IMR-90 (cell line): Measurements from ENCODE around the gene CARF. TPM values are rescaled to one million over a fixed set of nuclear protein-coding genes. Genes with fewer than 3 reads are reported as not detected.

ENCODE experiments used
- ATAC-seq: fragments of 200-7000 bp; cut with Tn5 transposase; 2 replicates; pipeline ENCODE4 v1.9.1; 2020; ENCODE audit warnings: low read depth, mild to moderate bottlenecking, moderate library complexity
- BruUV-seq: library from RNA; stranded (reverse); fragments of 400-500 nt; replicated peaks from 2 replicates; lab custom pipeline; 2021; lab: Mats Ljungman, UMichigan
- CTCF ChIA-PET: fragments of 300-600 bp; formaldehyde crosslinking; extraction: SDS; loops from one replicate; lab custom pipeline; 2021; ENCODE audit warnings: antibody characterized with exemption; lab: Yijun Ruan, JAX
- POLR2A ChIA-PET: fragments of 300-600 bp; sonication (Branson Sonifier 250); formaldehyde crosslinking; loops from one replicate; lab custom pipeline; 2022; ENCODE audit warnings: antibody characterized with exemption; ENCODE audit not compliant: unreplicated experiment; lab: Charles Lee
- DNase-seq: peaks from one replicate; pipeline ENCODE4 v3.0.0; 2013
- H2AFZ ChIP-seq: replicated peaks from 2 replicates; pipeline ENCODE3; 2013; ENCODE audit warnings: low read length, mild to moderate bottlenecking; ENCODE audit not compliant: poor library complexity
- H2AK5ac ChIP-seq: 2 replicates; pipeline ENCODE4 v1.6.1; 2013; ENCODE audit warnings: low read depth, low read length, inconsistent platforms
- H2AK9ac ChIP-seq: replicated peaks from 2 replicates; pipeline ENCODE3; 2013; ENCODE audit warnings: mild to moderate bottlenecking, low read depth, low read length, moderate library complexity; ENCODE audit not compliant: poor library complexity
- H2BK120ac ChIP-seq: 2 replicates; pipeline ENCODE4 v1.6.1; 2013; ENCODE audit warnings: low read depth, low read length, inconsistent platforms
- H2BK15ac ChIP-seq: 3 replicates; pipeline ENCODE4 v1.6.1; 2013; ENCODE audit warnings: low read depth, low read length, inconsistent platforms
- H2BK20ac ChIP-seq: 2 replicates; pipeline ENCODE4 v1.6.1; 2013; ENCODE audit warnings: low read depth, mild to moderate bottlenecking, inconsistent platforms, low read length, moderate library complexity
- H2BK5ac ChIP-seq: 2 replicates; pipeline ENCODE4 v1.6.1; 2013; ENCODE audit warnings: mild to moderate bottlenecking, low read depth, low read length, inconsistent platforms; ENCODE audit not compliant: poor library complexity, severe bottlenecking
- H3K14ac ChIP-seq: replicated peaks from 2 replicates; pipeline ENCODE4 v1.6.1; 2013; ENCODE audit warnings: low read depth, low read length, inconsistent platforms
- H3K18ac ChIP-seq: 2 replicates; pipeline ENCODE4 v1.6.1; 2013; ENCODE audit warnings: low read depth, low read length, control low read depth
- H3K23ac ChIP-seq: 2 replicates; pipeline ENCODE4 v1.6.1; 2013; ENCODE audit warnings: low read depth, low read length, inconsistent platforms
- H3K27ac ChIP-seq: 2 replicates; pipeline ENCODE4 v1.5.1; 2013; ENCODE audit warnings: mild to moderate bottlenecking, control low read depth, low read length; ENCODE audit not compliant: insufficient read depth
- H3K27me3 ChIP-seq: 2 replicates; pipeline ENCODE4 v1.6.1; 2013; ENCODE audit warnings: low read length; ENCODE audit not compliant: control insufficient read depth, insufficient read depth
- H3K36me3 ChIP-seq: 2 replicates; pipeline ENCODE4 v1.6.1; 2013; ENCODE audit warnings: low read length, mixed read lengths; ENCODE audit not compliant: control insufficient read depth, insufficient read depth
- H3K4ac ChIP-seq: 2 replicates; pipeline ENCODE4 v1.6.1; 2013; ENCODE audit warnings: low read depth, low read length, inconsistent platforms
- H3K4me1 ChIP-seq: 2 replicates; pipeline ENCODE4 v1.6.1; 2013; ENCODE audit warnings: low read length, mixed read lengths; ENCODE audit not compliant: control insufficient read depth, insufficient read depth
- H3K4me2 ChIP-seq: 2 replicates; pipeline ENCODE4 v1.6.1; 2013; ENCODE audit warnings: low read depth, mild to moderate bottlenecking, control low read depth, low read length, moderate library complexity
- H3K4me3 ChIP-seq: 2 replicates; pipeline ENCODE4 v1.5.1; 2013; ENCODE audit warnings: low read depth, mild to moderate bottlenecking, control low read depth, low read length, moderate library complexity; ENCODE audit not compliant: insufficient read depth
- H3K56ac ChIP-seq: 2 replicates; pipeline ENCODE4 v1.6.1; 2013; ENCODE audit warnings: low read length, inconsistent platforms; ENCODE audit not compliant: insufficient read depth; ENCODE audit errors: extremely low read depth
- H3K79me1 ChIP-seq, 2 experiments: 2 replicates each; pipeline ENCODE4 v1.6.1; 2013; ENCODE audit warnings: low read length in 2 of 2, inconsistent platforms in 1 of 2, low read depth in 1 of 2
- H3K9ac ChIP-seq: 2 replicates; pipeline ENCODE4 v1.6.1; 2013; ENCODE audit warnings: low read depth, low read length, control low read depth
- H3K9me1 ChIP-seq: 2 replicates; pipeline ENCODE4 v1.6.1; 2013; ENCODE audit warnings: low read length, inconsistent platforms; ENCODE audit not compliant: insufficient read depth
- H3K9me3 ChIP-seq: 2 replicates; pipeline ENCODE4 v1.6.1; 2013; ENCODE audit warnings: low read length; ENCODE audit not compliant: control insufficient read depth, insufficient read depth
- H4K20me1 ChIP-seq: 2 replicates; pipeline ENCODE4 v1.6.1; 2013; ENCODE audit warnings: low read length, inconsistent platforms; ENCODE audit not compliant: insufficient read depth
- H4K5ac ChIP-seq: 2 replicates; pipeline ENCODE4 v1.6.1; 2013; ENCODE audit warnings: mild to moderate bottlenecking, low read depth, low read length, control low read depth
- H4K8ac ChIP-seq, 2 experiments: 2 replicates each; pipeline ENCODE4 v1.6.1; 2013; ENCODE audit warnings: low read depth in 2 of 2, low read length in 2 of 2, control low read depth in 1 of 2, inconsistent platforms in 1 of 2
- H4K91ac ChIP-seq: 2 replicates; pipeline ENCODE4 v1.6.1; 2013; ENCODE audit warnings: low read depth, low read length, inconsistent platforms; ENCODE audit not compliant: insufficient read depth
- BHLHE40 ChIP-seq: fragments of 150-350 bp; IDR thresholded peaks from 2 replicates; pipeline ENCODE4 v1.6.1; 2016; ENCODE audit warnings: mild to moderate bottlenecking, low read depth, low read length
- CEBPB ChIP-seq: IDR thresholded peaks from 2 replicates; pipeline ENCODE4 v1.6.1; 2012; ENCODE audit warnings: low read depth, low read length, improper control_type of control experiment
- CHD1 ChIP-seq: IDR thresholded peaks from 2 replicates; pipeline ENCODE4 v1.6.1; 2012; ENCODE audit warnings: low read depth, low read length, improper control_type of control experiment
- FOS ChIP-seq: fragments of 150-350 bp; IDR thresholded peaks from 2 replicates; pipeline ENCODE4 v1.6.1; 2016; ENCODE audit warnings: low read depth, low read length
- MAFK ChIP-seq: IDR thresholded peaks from 2 replicates; pipeline ENCODE4 v1.6.1; 2012; ENCODE audit warnings: low read depth, low read length, improper control_type of control experiment
- MAZ ChIP-seq: IDR thresholded peaks from 2 replicates; pipeline ENCODE4 v1.6.1; 2012; ENCODE audit warnings: low read depth, mild to moderate bottlenecking, low read length, improper control_type of control experiment, moderate library complexity, borderline replicate concordance
- MXI1 ChIP-seq: IDR thresholded peaks from 2 replicates; pipeline ENCODE4 v1.6.1; 2012; ENCODE audit warnings: low read depth, mild to moderate bottlenecking, low read length, moderate library complexity, borderline replicate concordance
- NFE2L2 ChIP-seq: fragments of 150-350 bp; IDR thresholded peaks from 2 replicates; pipeline ENCODE4 v1.6.1; 2016; ENCODE audit warnings: low read depth, mild to moderate bottlenecking, low read length
- POLR2A ChIP-seq: IDR thresholded peaks from 2 replicates; pipeline ENCODE4 v1.6.1; 2012; ENCODE audit warnings: mild to moderate bottlenecking, low read depth, low read length
- RAD21 ChIP-seq: IDR thresholded peaks from 2 replicates; pipeline ENCODE4 v1.6.1; 2012; ENCODE audit warnings: low read length, improper control_type of control experiment
- RCOR1 ChIP-seq: IDR thresholded peaks from 2 replicates; pipeline ENCODE4 v1.6.1; 2012; ENCODE audit warnings: mild to moderate bottlenecking, low read length, improper control_type of control experiment; ENCODE audit not compliant: insufficient replicate concordance
- RFX5 ChIP-seq: IDR thresholded peaks from 2 replicates; pipeline ENCODE4 v1.8.0; 2012; ENCODE audit warnings: low read depth, mild to moderate bottlenecking, low read length, moderate library complexity
- SMC3 ChIP-seq: fragments of 150-350 bp; IDR thresholded peaks from 2 replicates; pipeline ENCODE4 v1.6.1; 2016; ENCODE audit warnings: low read depth, mild to moderate bottlenecking, antibody characterized with exemption, low read length, moderate library complexity
- WGBS, 2 experiments: methylation state at CpG; one replicate each; pipeline versions ENCODE4 v1.1.5 to v1.1.7; 2013; ENCODE audit warnings: missing lambda C conversion rate in 2 of 2; ENCODE audit not compliant: insufficient read length in 1 of 2; ENCODE audit errors: extremely low coverage in 2 of 2; 5-methylcytosine and 5-hydroxymethylcytosine counted together
- dilution Hi-C: fragments of 300-500 bp; cut with HindIII; formaldehyde crosslinking; loops from one replicate; pipeline ENCODE4 v1.14.3; 2018; ENCODE audit warnings: low sequenced_read_pairs; ENCODE audit not compliant: unreplicated experiment
- in situ Hi-C: fragments of 300-500 bp; cut with MboI; formaldehyde crosslinking; loops from 3 replicates; pipeline ENCODE4 v1.14.3; 2019; ENCODE audit warnings: low sequenced_read_pairs, inconsistent platforms, mixed read lengths
- intact Hi-C: fragments of 100-400 bp; cut with micrococcal nuclease; formaldehyde crosslinking; loops from 2 replicates; pipeline ENCODE4 v1.10.0; 2022
- polyA plus RNA-seq, 3 experiments: library from polyadenylated mRNA; depleted of rRNA; stranded (reverse); fragments of >200 nt; gene quantifications; 2 replicates each; pipeline ENCODE4 v1.2.3, GENCODE V29; 2012; ENCODE audit warnings: low replicate concordance in 1 of 3
- total RNA-seq: library from RNA; depleted of rRNA; stranded (reverse); fragments of >200 nt; gene quantifications from 2 replicates; pipeline ENCODE4 v1.2.3, GENCODE V29; 2012
- TF ChIP-seq, protein P1 (sequence below): fragments of 150-350 bp; IDR thresholded peaks from 2 replicates; pipeline ENCODE4 v1.6.1; 2017; ENCODE audit warnings: mild to moderate bottlenecking, antibody characterized with exemption, low read length, low read depth
- TF ChIP-seq, protein P2 (sequence below): fragments of 150-350 bp; IDR thresholded peaks from 2 replicates; pipeline ENCODE4 v1.6.1; 2016; ENCODE audit warnings: low read depth, mild to moderate bottlenecking, low read length, moderate library complexity, borderline replicate concordance
- TF ChIP-seq, protein P3 (sequence below): conservative IDR thresholded peaks from 2 replicates; pipeline ENCODE4 v1.5.1; 2012; ENCODE audit warnings: mild to moderate bottlenecking, low read depth, low read length, improper control_type of control experiment

CARF gene
- total and polyA plus RNA-seq, 2 of the 4 experiments (the other 2 are of a cell fraction): 2.4 to 5.6 TPM

DNA sequence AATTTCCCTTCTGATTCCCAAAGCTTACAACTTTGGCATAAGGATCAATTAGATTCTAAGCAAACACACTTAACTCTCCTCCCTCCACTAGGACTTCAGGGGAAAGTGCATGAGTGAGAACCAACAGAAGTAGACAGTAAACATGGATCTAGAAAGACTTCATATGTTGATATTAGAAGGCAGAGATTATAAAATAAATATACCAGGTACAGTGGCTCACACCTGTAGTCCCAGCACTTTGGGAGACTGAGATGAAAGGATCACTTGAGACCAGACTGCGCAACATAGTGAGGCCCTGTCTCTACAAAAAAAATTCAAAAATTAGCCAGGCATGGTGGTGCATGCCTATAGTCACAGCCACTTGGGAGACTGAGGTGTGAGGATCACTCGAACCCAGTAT, 118.5 kb downstream of the CARF start:
- Histone ChIP-seq H3K4me1 (no peaks in the 10 kb centered on the region), H4K20me1 (peaks cover 4% of the 10 kb centered on the region), H3K4ac (no peak overlapping the region), H2BK20ac (no peak overlapping the region), H3K18ac (no peak overlapping the region), H3K56ac (no peak overlapping the region), H4K91ac (no peak overlapping the region), H4K5ac (no peak overlapping the region), H3K9me1 (no peaks in the 10 kb centered on the region; the same call in 1 of the 2 replicates), H3K79me1 (peaks cover 11 to 53% of the 10 kb centered on the region in 2 experiments; a peak in 3 of 4 replicates), H2AK9ac (no peak overlapping the region), H3K9me3 (no peaks in the 10 kb centered on the region), H4K8ac (no peak overlapping the region), H3K23ac (no peak overlapping the region), H2AFZ (no peak overlapping the region), H3K27me3 (no peaks in the 10 kb centered on the region), H3K4me3 (no peak overlapping the region), H2BK5ac (no peak overlapping the region), H2AK5ac (no peak overlapping the region), H3K36me3 (peaks cover 2% of the 10 kb centered on the region; the same call in 1 of the 2 replicates), H3K9ac (no peak overlapping the region), H2BK120ac (no peak overlapping the region), H2BK15ac (no peak overlapping the region), H3K14ac (no peak overlapping the region), H3K4me2 (no peak overlapping the region), H3K27ac (no peak overlapping the region)
- no peak for ATAC-seq
- CTCF ChIA-PET: no interaction called here
- no TSS peak for BruUV-seq
- in situ Hi-C loops (no loop called here), dilution Hi-C loops (no loop called here), intact Hi-C loops (loop anchor here (10.0 kb wide), 1 partner anchor 456 kb away; no protein-coding TSS in a partner anchor)
- TF ChIP-seq RAD21: no peak
- TF ChIP-seq, protein P1, sequence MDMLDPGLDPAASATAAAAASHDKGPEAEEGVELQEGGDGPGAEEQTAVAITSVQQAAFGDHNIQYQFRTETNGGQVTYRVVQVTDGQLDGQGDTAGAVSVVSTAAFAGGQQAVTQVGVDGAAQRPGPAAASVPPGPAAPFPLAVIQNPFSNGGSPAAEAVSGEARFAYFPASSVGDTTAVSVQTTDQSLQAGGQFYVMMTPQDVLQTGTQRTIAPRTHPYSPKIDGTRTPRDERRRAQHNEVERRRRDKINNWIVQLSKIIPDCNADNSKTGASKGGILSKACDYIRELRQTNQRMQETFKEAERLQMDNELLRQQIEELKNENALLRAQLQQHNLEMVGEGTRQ: no peak
- TF ChIP-seq POLR2A: no peak
- no peak for TF ChIP-seq MAZ
- no peak for TF ChIP-seq NFE2L2
- no peak for TF ChIP-seq RCOR1
- TF ChIP-seq MXI1: no peak
- TF ChIP-seq FOS: no peak
- no peak for TF ChIP-seq BHLHE40
- no peak for TF ChIP-seq CEBPB
- TF ChIP-seq, protein P2, sequence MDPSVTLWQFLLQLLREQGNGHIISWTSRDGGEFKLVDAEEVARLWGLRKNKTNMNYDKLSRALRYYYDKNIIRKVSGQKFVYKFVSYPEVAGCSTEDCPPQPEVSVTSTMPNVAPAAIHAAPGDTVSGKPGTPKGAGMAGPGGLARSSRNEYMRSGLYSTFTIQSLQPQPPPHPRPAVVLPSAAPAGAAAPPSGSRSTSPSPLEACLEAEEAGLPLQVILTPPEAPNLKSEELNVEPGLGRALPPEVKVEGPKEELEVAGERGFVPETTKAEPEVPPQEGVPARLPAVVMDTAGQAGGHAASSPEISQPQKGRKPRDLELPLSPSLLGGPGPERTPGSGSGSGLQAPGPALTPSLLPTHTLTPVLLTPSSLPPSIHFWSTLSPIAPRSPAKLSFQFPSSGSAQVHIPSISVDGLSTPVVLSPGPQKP: no peak
- TF ChIP-seq RFX5: no peak
- no peak for TF ChIP-seq MAFK
- TF ChIP-seq CHD1: no peak
- TF ChIP-seq, protein P3, sequence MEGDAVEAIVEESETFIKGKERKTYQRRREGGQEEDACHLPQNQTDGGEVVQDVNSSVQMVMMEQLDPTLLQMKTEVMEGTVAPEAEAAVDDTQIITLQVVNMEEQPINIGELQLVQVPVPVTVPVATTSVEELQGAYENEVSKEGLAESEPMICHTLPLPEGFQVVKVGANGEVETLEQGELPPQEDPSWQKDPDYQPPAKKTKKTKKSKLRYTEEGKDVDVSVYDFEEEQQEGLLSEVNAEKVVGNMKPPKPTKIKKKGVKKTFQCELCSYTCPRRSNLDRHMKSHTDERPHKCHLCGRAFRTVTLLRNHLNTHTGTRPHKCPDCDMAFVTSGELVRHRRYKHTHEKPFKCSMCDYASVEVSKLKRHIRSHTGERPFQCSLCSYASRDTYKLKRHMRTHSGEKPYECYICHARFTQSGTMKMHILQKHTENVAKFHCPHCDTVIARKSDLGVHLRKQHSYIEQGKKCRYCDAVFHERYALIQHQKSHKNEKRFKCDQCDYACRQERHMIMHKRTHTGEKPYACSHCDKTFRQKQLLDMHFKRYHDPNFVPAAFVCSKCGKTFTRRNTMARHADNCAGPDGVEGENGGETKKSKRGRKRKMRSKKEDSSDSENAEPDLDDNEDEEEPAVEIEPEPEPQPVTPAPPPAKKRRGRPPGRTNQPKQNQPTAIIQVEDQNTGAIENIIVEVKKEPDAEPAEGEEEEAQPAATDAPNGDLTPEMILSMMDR: no peak
- no peak for TF ChIP-seq SMC3
- no peak for DNase-seq
- POLR2A ChIA-PET: no interaction called here
- 100% methylated on average over 1 of the region's 2 CpGs; no CpG with 5 or more reads in 1 of the 2 experiments for WGBS, 2 experiments
